A549 (cell line): Measurements from ENCODE around the gene BOC.

Source experiments
- CEBPB ChIP-seq, 2 experiments: fragments of >200 bp in 1 of 2; sonication (Bioruptor Twin) in 1 of 2; formaldehyde crosslinking in 1 of 2; IDR thresholded peaks; 2 replicates each; pipeline ENCODE4 v1.6.1; 2012 to 2016
- CHD4 ChIP-seq: fragments of 200-600 bp; sonication (generic); IDR thresholded peaks from 2 replicates; pipeline ENCODE4 v1.6.1; 2016; ENCODE audit warnings: antibody characterized with exemption, mild to moderate bottlenecking, borderline replicate concordance
- EP300 ChIP-seq, 2 experiments: fragments of >200 bp; sonication (Bioruptor Twin); formaldehyde crosslinking; IDR thresholded peaks; 2 replicates in 1 of 2; 3 replicates in 1 of 2; pipeline ENCODE4 v1.6.1; 2016 to 2017
- ESRRA ChIP-seq: fragments of 150-350 bp; IDR thresholded peaks from 2 replicates; pipeline ENCODE4 v1.6.1; 2014; ENCODE audit warnings: mild to moderate bottlenecking, low read length, borderline replicate concordance
- FOSL2 ChIP-seq, 2 experiments: fragments of 450-650 bp in 1 of 2; fragments of >200 bp in 1 of 2; sonication (Bioruptor Twin) in 1 of 2; formaldehyde crosslinking; IDR thresholded peaks; 2 replicates each; pipeline versions ENCODE4 v1.5.0 to v1.6.1; 2016 to 2020; ENCODE audit warnings: mild to moderate bottlenecking in 1 of 2, moderate library complexity in 1 of 2
- HDAC2 ChIP-seq: fragments of 200-600 bp; sonication (generic); IDR thresholded peaks from 2 replicates; pipeline ENCODE4 v1.6.1; 2016
- MYC ChIP-seq: IDR thresholded peaks from 2 replicates; pipeline ENCODE4 v1.6.1; 2012; ENCODE audit warnings: mild to moderate bottlenecking, inconsistent platforms, low read length, improper control_type of control experiment, borderline replicate concordance
- POLR2A ChIP-seq: IDR thresholded peaks from 2 replicates; pipeline ENCODE4 v1.6.1; 2012; ENCODE audit warnings: mild to moderate bottlenecking, low read length
- REST ChIP-seq: fragments of 200-600 bp; sonication (generic); IDR thresholded peaks from 2 replicates; pipeline ENCODE4 v1.6.1; 2016; ENCODE audit warnings: antibody characterized with exemption, mild to moderate bottlenecking, moderate library complexity
- RFX5 ChIP-seq: fragments of 450-650 bp; IDR thresholded peaks from 2 replicates; pipeline ENCODE4 v1.7.1; 2014; ENCODE audit warnings: antibody characterized with exemption, mild to moderate bottlenecking, moderate library complexity
- RNF2 ChIP-seq: fragments of 200-600 bp; sonication (generic); IDR thresholded peaks from 2 replicates; pipeline ENCODE4 v1.6.1; 2016; ENCODE audit warnings: low read depth, mild to moderate bottlenecking, antibody characterized with exemption, moderate library complexity, borderline replicate concordance
- SREBF2 ChIP-seq: fragments of 450-650 bp; IDR thresholded peaks from 2 replicates; pipeline ENCODE4 v1.6.1; 2014; ENCODE audit warnings: mild to moderate bottlenecking, moderate library complexity
- ZSCAN20 ChIP-seq: fragments of 250-450 bp; sonication (Bioruptor Pico); IDR thresholded peaks from 2 replicates; pipeline ENCODE4 v1.8.0; 2022; ENCODE audit warnings: mild to moderate bottlenecking, moderate library complexity
- TF ChIP-seq, protein P1 (sequence below): fragments of >200 bp; sonication (Bioruptor Twin); formaldehyde crosslinking; IDR thresholded peaks from 3 replicates; pipeline ENCODE4 v1.5.1; 2016

DNA sequence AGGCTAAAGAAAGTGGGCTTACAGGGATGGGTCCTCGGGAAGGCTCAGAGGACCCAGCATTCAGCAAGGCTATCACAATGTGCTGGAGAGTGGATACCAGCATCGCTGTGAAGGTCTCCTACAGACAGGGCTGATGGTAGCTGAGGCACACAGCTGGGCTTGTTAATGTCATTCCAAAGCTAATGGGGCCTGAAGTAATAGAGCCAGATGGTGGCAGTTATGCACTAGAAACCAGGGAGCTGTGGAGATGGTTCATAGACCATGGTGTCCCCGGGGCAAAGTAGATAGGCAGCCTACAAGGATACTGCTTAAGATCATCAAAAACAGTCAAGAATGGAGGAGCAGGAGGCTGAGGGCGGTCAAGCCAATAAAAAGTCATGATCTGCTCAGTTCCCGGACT lies 24.8 kb upstream of the BOC start:
- TF ChIP-seq SREBF2: no peak
- no peak for TF ChIP-seq FOSL2 (IDR thresholded peaks at IDR 0.05)
- TF ChIP-seq FOSL2 (CRISPR knock-in tag; IDR thresholded peaks at IDR 0.05): no peak
- TF ChIP-seq ESRRA: no peak
- TF ChIP-seq, protein P1, sequence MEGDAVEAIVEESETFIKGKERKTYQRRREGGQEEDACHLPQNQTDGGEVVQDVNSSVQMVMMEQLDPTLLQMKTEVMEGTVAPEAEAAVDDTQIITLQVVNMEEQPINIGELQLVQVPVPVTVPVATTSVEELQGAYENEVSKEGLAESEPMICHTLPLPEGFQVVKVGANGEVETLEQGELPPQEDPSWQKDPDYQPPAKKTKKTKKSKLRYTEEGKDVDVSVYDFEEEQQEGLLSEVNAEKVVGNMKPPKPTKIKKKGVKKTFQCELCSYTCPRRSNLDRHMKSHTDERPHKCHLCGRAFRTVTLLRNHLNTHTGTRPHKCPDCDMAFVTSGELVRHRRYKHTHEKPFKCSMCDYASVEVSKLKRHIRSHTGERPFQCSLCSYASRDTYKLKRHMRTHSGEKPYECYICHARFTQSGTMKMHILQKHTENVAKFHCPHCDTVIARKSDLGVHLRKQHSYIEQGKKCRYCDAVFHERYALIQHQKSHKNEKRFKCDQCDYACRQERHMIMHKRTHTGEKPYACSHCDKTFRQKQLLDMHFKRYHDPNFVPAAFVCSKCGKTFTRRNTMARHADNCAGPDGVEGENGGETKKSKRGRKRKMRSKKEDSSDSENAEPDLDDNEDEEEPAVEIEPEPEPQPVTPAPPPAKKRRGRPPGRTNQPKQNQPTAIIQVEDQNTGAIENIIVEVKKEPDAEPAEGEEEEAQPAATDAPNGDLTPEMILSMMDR: no peak
- TF ChIP-seq REST: no peak
- TF ChIP-seq EP300 (IDR thresholded peaks at IDR 0.05): no peak
- TF ChIP-seq CHD4: no peak
- no peak for TF ChIP-seq POLR2A
- no peak for TF ChIP-seq RNF2
- no peak for TF ChIP-seq HDAC2
- no peak for TF ChIP-seq CEBPB (IDR thresholded peaks at IDR 0.05)
- no peak for TF ChIP-seq RFX5
- TF ChIP-seq MYC: no peak
- TF ChIP-seq ZSCAN20 (CRISPR knock-in tag): no peak
